NCI-H2196 treated with DMSO at 0.1 percent for 48 hours (cell line): ENCODE results near the gene CCDC158.
"Not testable (repeated sequence)": the region's sequence is repeated elsewhere in the genome, so short reads cannot be mapped to it uniquely, and the experiment has no call there.

ENCODE experiments used
- DNase-seq: peaks from one replicate; lab custom pipeline; 2025; ENCODE audit not compliant: unreplicated experiment; lab: John Stamatoyannopoulos, UW

The CCDC158 gene

GRCh38 chr4:76282941-76283689, 137.8 kb downstream of the CCDC158 start:
- DNase-seq, result no peak

GRCh38 chr4:76281594-76281993, 139.3 kb downstream of the CCDC158 start:
- DNase-seq, result not testable (repeated sequence)

DNA sequence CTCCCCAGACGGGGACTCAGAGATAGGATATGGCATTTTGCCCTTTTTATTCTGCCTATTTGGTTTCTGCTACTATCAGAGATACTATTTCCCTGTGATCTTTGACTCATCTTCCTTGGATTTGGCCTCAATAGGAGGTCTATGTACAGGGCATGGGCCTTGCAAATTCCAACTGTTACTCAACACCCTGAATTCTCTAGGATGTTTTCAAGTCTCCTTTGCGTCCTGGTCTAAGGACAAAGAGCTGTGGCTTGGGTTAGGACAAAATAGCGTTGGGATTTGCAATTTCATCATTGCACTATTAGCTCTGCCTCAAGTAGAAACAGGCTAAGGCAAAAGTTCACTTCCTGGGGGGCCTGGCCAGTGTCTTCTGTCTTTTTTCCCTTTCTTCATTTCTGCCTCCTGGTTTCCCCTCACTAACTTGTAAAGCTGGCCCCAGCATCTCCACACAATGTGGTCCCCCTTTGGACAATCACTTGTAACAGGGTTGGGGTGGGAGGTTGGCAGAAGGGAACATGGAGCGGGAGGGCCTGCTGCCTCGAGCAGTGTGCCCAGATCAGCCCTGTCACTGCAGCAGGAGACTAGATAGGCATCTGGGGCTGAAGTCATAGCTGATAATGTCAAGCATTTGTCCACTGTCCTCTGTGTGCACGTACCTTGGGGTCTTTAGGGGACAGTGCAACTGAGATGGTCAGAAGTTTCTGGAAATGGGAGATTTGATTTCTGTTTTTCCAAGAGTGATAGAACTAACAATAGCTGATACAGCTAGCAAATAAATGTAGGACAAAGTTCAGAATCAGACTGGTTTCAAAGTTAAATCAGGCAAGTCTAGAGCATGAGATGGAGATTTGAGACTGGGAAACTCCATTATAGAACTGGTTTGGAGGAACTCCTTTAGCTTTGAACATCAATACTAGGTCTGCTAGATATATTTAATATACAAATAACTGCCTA, 140.2 kb downstream of the CCDC158 start:
- no peak for DNase-seq

- no peak for DNase-seq
Observed at GRCh38 chr4:76279462-76279861, 141.5 kb downstream of the CCDC158 start.

GRCh38 chr4:76278583-76278982, 142.4 kb downstream of the CCDC158 start:
- DNase-seq, result no peak

DNA sequence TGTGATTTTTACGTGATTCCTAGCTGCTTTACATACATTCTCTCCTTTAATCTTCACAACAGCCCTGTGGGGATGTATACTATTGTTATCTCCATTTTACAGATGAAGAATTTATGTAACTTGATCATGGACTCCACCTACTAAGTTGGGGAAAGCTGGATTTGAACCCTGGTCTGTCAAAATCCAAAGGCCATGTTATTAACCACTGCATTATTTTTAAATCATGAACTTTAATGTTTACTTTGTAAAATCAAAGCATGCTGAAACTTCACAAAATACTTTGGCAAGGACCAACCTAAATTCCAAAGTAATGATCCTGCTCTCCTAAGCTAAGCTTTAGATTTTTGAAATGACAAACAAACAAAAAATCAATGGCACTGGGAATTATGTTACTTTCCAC, 143.3 kb downstream of the CCDC158 start:
- DNase-seq, result no peak

DNA sequence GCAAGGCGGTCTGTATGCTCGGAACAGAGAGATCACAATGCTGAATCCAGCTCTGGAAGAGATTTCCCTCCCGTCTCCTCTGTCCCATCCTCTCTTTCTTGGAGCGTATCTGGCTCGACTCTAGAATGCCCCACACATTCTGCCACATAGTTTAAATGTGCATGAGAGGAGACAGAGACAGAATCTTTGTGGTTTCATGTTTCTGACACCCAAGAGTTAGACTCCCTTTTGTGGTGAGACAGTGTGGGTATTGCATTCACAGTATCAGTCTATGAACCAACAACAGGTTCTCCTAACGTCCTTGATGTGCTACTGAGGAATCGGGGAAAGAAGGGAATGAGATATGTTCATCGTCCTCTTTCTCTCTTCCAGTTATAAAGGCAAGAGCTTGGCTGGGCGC, 144.1 kb downstream of the CCDC158 start:
- DNase-seq, result no peak

DNA sequence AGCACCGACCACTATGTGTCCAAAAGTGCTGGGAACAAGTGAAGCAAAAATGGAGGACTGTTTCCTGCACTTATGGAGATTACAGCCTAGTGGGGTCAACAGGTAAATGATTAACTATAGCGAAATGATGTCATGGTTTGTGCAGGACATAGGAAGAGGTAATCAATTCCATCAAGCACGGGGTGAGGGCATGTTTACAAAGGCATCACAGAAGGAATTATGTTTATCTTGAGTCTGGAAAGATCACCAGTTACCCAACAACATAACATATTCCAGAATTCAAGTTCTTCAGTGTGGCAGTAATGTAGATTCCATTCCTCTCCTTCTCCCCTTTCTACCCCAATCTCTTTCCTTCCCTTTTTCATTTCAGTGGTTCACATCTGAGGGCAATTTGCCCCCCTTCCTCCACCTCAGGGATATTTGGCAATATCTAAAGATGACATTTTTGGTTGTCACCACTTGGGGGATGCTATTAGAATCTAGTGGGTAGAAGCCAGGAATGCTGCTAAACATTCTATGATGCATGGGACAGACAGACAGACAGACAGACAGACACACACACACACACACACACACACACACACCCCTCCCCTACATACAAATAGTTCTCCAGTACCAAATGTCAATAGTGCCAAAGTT, 145.3 kb downstream of the CCDC158 start:
- no peak for DNase-seq

DNA sequence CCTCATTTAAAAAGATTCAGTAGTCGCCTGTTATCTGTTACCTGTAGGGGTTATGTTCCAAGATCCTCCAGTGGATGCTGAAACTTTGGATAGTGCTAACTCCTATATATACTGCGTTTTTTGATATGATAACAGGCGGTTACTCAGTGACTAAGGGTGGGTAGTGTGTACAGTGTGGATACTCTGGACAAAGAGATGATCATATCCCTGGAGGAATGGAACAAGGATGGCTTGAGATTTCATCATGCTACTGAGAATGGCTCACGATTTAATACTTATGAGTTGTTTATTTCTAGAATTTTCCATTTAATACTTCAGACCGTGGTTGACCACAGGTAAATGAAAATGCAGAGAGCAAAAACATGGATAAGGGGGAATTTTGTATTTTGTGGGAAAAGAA, 147.9 kb downstream of the CCDC158 start:
- DNase-seq, result no peak

GRCh38 chr4:76272582-76272981, 148.4 kb downstream of the CCDC158 start:
- DNase-seq, result no peak

GRCh38 chr4:76272073-76272472, 148.9 kb downstream of the CCDC158 start:
- no peak for DNase-seq

- no peak for DNase-seq
Observed at GRCh38 chr4:76271248-76271647, 149.7 kb downstream of the CCDC158 start.

DNA sequence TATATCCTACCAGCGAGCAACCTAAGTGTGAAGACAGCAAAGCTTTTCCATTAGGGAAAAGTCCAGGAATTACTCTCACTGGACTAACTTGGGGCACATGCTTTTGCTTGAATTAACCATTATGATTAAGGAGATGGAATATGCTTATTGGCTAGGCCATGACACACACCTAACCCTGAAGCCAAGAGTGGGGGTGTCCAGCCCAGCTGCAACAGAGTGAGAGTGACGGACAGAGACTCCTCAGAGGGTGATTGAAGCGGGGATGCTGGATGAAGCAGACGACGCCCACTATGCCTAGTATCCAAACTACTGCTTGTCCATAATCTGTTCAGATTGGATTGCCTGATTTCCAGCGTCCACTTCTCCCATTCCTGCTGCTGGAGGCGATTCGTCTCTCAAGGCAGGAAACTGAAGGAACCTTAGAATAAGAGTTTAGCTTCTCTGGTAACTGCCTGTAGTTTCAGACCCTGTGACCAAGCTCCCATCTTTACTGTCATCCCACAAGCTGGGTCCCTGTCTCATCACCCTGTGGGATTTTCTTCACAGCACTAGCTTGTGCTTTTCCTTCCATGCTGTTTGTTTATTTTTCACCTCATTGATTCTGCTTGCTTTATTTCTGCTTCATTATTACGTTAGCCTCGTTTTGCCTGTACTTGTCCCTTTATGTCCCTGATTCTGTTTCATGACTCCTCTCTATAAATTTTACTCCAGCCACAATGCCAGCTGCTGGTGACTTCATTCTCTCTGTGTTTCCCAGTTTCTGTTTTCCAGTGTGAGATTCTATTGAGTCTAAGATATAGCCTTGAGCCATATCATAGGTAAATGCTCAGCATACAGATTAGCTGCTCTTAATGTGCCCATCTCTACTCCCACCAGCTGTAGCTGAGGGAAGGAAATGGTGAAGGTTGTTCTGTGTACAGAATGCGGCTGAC, 150.4 kb downstream of the CCDC158 start:
- DNase-seq, result no peak

DNA sequence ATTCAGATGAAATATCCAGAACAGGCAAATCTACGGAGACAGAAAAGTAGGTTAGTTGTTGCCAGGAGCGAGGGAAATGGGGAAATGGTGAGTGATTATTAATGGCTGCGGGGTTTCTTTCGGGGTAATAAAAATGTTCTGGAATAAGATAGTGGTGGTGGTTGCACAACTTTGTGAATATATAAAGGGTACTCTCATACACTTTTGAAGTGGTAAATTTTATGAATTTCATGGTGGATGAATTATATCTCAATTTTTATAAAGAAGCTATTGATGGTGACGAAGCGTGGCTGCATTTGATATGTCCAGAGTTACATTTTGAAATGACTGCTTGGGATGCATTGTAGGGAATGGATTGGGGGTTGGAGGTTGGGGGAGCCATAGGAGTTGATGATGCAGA, 153.1 kb downstream of the CCDC158 start:
- no peak for DNase-seq

DNA sequence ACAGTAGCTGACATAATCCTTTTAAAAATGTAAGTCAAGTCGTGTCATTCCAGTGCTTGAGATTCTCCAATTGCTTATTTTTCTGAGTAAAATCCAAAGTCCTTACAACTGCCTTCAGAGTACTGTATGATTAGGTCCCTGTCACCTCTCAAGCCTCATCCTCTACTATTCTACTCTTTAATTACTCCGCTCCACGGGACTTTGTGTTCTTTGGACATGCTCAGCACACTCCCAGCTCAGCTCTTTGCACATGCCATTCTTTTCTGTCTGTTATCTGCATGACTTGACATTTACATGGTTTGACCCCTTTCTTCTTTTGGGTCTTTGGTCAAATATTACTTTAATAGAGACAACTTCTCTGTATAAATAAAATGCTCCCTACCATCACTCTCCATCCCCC, 154.3 kb downstream of the CCDC158 start:
- DNase-seq, result no peak

DNA sequence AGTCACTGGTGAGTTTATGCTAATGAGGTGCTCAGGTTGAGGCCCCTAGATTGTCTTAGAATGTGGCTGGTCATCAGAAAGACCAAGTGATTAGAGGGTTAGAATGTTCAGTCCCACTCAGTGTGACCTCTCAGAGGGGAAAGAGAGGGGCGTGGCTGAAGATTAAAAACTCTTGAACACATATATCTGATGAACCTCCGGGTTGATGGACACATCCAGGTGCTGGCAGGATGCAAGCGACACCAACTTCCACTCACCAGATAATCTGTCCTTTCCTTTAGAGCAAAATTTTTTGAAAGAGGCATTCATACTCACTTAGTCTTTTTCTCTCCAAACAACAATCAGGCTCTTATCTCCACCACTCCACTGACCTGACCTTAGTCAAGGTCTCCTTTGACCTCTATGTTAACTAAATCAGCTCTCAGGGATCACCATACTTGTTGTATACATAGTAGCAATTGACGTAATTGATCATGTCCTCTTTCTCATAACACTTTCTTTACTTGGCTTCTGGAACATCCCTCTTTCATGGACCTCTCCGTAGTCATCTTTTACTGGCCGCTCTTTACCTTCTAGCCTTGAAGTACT, 155.2 kb downstream of the CCDC158 start:
- DNase-seq, result no peak
